ENCODE results near the gene WNT7B.

WNT7B gene

DNA sequence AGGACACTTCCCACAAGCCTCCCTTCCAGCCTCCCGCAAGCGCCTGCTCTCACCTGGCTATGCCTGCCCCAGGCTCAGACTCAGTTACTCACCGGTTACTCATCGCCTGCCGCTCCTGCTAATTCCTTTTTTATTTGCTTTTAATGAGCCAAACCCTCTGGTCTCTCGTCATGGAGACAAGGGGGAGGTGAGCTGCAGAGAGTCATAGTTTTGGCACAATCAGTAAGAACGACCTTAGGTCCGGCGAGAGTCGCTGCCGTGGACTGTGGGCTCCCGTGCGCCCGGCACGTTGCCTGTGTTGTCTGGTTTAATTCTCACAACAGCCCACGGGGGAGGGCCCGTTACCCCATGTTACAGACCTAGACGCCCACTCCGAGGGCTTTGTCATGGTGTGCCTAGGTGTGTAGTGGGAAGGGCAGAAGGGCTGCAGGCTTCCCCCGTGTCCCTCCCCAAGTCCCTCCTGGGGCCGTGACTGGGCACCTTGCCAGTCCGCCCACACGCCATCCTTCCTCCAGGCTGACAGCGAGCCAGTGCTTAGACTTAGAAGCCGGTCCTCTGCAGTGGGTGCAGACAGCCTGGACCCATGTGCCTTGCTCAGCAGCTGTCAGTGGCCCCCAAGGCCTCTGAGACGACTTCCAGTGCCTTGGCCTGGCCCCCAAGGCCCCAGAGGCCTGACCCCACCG lies 42.2 kb downstream of the WNT7B start:
- Histone ChIP-seq H3K4me1 (ENCODE audit: control insufficient read depth in 2 of 2, insufficient read depth in 1 of 2, low read depth in 1 of 2, low read length in 2 of 2) (peaks cover 0 to 13% of the 10 kb centered on the region in 2 donors), H3K4me3 (ENCODE audit: low read length in 2 of 2) (no peak overlapping the region), H3K79me1 (ENCODE audit: low read depth, low read length) (peaks cover 7% of the 10 kb centered on the region), H2BK15ac (ENCODE audit: low read length) (peak overlapping the region; percentile 56), H3K9ac (ENCODE audit: low read depth, low read length, poor library complexity) (peak overlapping the region; percentile 37), H2BK5ac (ENCODE audit: low read length) (peak overlapping the region; percentile 77), H3K27ac (replicated peaks; ENCODE audit: low read length) (no peak overlapping the region), H4K91ac (ENCODE audit: low read depth, low read length, poor library complexity) (no peak overlapping the region), H2AFZ (ENCODE audit: low read length) (no peak overlapping the region), H3K14ac (ENCODE audit: low read length) (peak overlapping the region; percentile 31), H3K23ac (ENCODE audit: low read depth, low read length, poor library complexity) (no peak overlapping the region), H3K36me3 (replicated peaks in 1 of 2; ENCODE audit: control insufficient read depth in 2 of 2, insufficient read depth in 2 of 2, low read length in 2 of 2) (no peaks in the 10 kb centered on the region), H3K18ac (ENCODE audit: low read length) (peak overlapping the region; percentile 95), H4K8ac (ENCODE audit: low read depth, low read length) (no peak overlapping the region), H2BK12ac (ENCODE audit: low read length) (peak overlapping the region; percentile 80), H3K4me2 (ENCODE audit: insufficient read depth, low read length, poor library complexity, severe bottlenecking) (no peak overlapping the region), H3K27me3 (ENCODE audit: control insufficient read depth in 3 of 3, insufficient read depth in 3 of 3, low read depth in 1 of 3, low read length in 3 of 3) (peaks cover 0 to 9% (median 0%) of the 10 kb centered on the region in 3 experiments), H2AK5ac (ENCODE audit: low read depth, low read length) (peak overlapping the region; percentile 97), H3K4ac (ENCODE audit: low read length) (no peak overlapping the region), H2BK120ac (ENCODE audit: low read depth, low read length) (no peak overlapping the region), H3K9me3 (replicated peaks in 1 of 2; ENCODE audit: control insufficient read depth in 2 of 2, insufficient read depth in 1 of 2, low read depth in 1 of 2, low read length in 2 of 2) (no peaks in the 10 kb centered on the region)
- no peak for DNase-seq (ENCODE audit: low spot score)
- no CpG with 5 or more reads among the region's 27 CpGs for WGBS, 2 donors (ENCODE audit: extremely low coverage in 2 of 2, insufficient read length in 2 of 2, insufficient replicate concordance in 1 of 2)

DNA sequence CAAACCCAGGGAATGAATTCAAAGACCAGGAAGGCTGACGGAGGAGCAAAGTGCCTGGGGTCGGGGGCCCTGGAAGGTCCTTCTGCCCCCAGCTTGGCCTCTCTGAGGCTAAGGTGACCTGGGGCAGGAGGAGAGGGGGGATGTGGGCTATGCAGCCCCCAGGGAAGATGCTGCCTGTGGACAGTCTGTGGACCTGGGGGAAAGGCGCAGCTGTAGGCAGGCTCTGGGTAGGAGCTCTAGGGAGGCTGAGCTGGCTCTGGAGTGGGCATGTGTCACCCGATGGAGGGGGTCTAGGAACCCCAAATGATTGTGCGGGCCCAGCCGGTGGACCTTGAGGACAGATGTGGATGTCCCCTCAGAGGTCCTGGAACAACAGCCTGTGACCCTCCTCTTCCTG lies 42.8 kb downstream of the WNT7B start:
- H3K4me1 ChIP-seq (ENCODE audit: control insufficient read depth in 2 of 2, insufficient read depth in 1 of 2, low read depth in 1 of 2, low read length in 2 of 2) = peaks cover 0 to 13% of the 10 kb centered on the region in 2 donors
- H3K9ac ChIP-seq (ENCODE audit: low read depth, low read length, poor library complexity) = no peak overlapping the region
- DNase-seq (ENCODE audit: low spot score) = no peak
- H2BK12ac ChIP-seq (ENCODE audit: low read length) = no peak overlapping the region
- H3K4me3 ChIP-seq (ENCODE audit: low read length in 2 of 2) = no peak overlapping the region
- peak overlapping the region; percentile 59 for H3K14ac ChIP-seq (ENCODE audit: low read length)
- no peaks in the 10 kb centered on the region for H3K9me3 ChIP-seq (replicated peaks in 1 of 2; ENCODE audit: control insufficient read depth in 2 of 2, insufficient read depth in 1 of 2, low read depth in 1 of 2, low read length in 2 of 2)
- peak overlapping the region; percentile 95 for H2AK5ac ChIP-seq (ENCODE audit: low read depth, low read length)
- no CpG with 5 or more reads among the region's 6 CpGs for WGBS, 2 donors (ENCODE audit: extremely low coverage in 2 of 2, insufficient read length in 2 of 2, insufficient replicate concordance in 1 of 2)
- peak overlapping the region; percentile 88 for H2BK15ac ChIP-seq (ENCODE audit: low read length)
- no peak overlapping the region for H2AFZ ChIP-seq (ENCODE audit: low read length)
- peaks cover 7% of the 10 kb centered on the region for H3K79me1 ChIP-seq (ENCODE audit: low read depth, low read length)
- H2BK5ac ChIP-seq (ENCODE audit: low read length) = peak overlapping the region; percentile 77
- H3K4me2 ChIP-seq (ENCODE audit: insufficient read depth, low read length, poor library complexity, severe bottlenecking) = no peak overlapping the region
- no peak overlapping the region for H4K91ac ChIP-seq (ENCODE audit: low read depth, low read length, poor library complexity)
- no peak overlapping the region for H4K8ac ChIP-seq (ENCODE audit: low read depth, low read length)
- H3K36me3 ChIP-seq (replicated peaks in 1 of 2; ENCODE audit: control insufficient read depth in 2 of 2, insufficient read depth in 2 of 2, low read length in 2 of 2) = peaks cover 0 to under 1% of the 10 kb centered on the region in 2 donors
- H3K27me3 ChIP-seq (ENCODE audit: control insufficient read depth in 3 of 3, insufficient read depth in 3 of 3, low read depth in 1 of 3, low read length in 3 of 3) = peaks cover 0 to 9% (median 0%) of the 10 kb centered on the region in 3 experiments
- H3K18ac ChIP-seq (ENCODE audit: low read length) = peak overlapping the region; percentile 72
- no peak overlapping the region for H3K23ac ChIP-seq (ENCODE audit: low read depth, low read length, poor library complexity)
- H3K27ac ChIP-seq (replicated peaks; ENCODE audit: low read length) = no peak overlapping the region
- no peak overlapping the region for H3K4ac ChIP-seq (ENCODE audit: low read length)
- H2BK120ac ChIP-seq (ENCODE audit: low read depth, low read length) = peak overlapping the region; percentile 57

DNA sequence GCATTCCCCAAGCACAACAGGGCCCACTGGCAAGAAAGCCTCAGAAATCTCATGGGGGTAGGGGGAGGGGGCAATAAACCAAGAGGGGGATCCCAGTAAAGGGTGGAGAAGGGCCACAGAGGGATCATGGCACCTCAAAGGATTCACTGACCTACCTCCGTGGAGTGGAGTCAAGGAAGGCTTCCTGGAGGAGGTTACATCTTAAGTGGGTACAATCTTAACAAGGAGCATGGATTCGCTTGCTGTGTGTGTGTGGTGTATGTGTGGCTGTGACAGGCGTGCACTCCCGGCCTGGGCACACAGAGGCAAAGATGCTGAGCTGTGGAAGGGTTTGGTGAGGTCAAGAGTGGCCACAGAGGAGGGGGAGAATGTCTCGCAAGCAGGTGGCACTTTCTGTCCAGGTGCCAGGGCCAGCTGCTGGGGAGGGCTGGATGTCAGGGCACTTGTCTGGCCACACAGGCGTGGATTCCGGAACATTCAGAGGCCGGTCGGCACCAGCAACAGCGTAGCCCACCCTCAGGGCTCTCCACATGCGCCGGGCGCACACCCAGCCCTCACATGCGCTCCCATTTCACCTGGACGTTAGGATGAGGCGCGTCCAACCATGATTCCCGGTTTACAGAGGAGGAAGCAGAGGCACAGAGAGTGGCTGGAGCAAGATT lies 43.3 kb downstream of the WNT7B start:
- peak overlapping the region; percentile 37 for H3K23ac ChIP-seq (ENCODE audit: low read depth, low read length, poor library complexity)
- no peak overlapping the region for H3K4me2 ChIP-seq (ENCODE audit: insufficient read depth, low read length, poor library complexity, severe bottlenecking)
- H2BK120ac ChIP-seq (ENCODE audit: low read depth, low read length) = no peak overlapping the region
- H3K4me3 ChIP-seq (ENCODE audit: low read length in 2 of 2) = no peak overlapping the region
- H3K36me3 ChIP-seq (replicated peaks in 1 of 2; ENCODE audit: control insufficient read depth in 2 of 2, insufficient read depth in 2 of 2, low read length in 2 of 2) = peaks cover 0 to 2% of the 10 kb centered on the region in 2 donors
- H3K27ac ChIP-seq (replicated peaks; ENCODE audit: low read length) = no peak overlapping the region
- H2BK5ac ChIP-seq (ENCODE audit: low read length) = peak overlapping the region; percentile 77
- DNase-seq (ENCODE audit: low spot score) = no peak
- peaks cover 0 to 9% (median 0%) of the 10 kb centered on the region in 3 experiments for H3K27me3 ChIP-seq (ENCODE audit: control insufficient read depth in 3 of 3, insufficient read depth in 3 of 3, low read depth in 1 of 3, low read length in 3 of 3)
- no peak overlapping the region for H2AFZ ChIP-seq (ENCODE audit: low read length)
- no peak overlapping the region for H4K8ac ChIP-seq (ENCODE audit: low read depth, low read length)
- H3K4ac ChIP-seq (ENCODE audit: low read length) = peak overlapping the region; percentile 8
- peak overlapping the region; percentile 72 for H3K18ac ChIP-seq (ENCODE audit: low read length)
- no peak overlapping the region for H4K91ac ChIP-seq (ENCODE audit: low read depth, low read length, poor library complexity)
- peaks cover 0 to 13% of the 10 kb centered on the region in 2 donors for H3K4me1 ChIP-seq (ENCODE audit: control insufficient read depth in 2 of 2, insufficient read depth in 1 of 2, low read depth in 1 of 2, low read length in 2 of 2)
- H2BK12ac ChIP-seq (ENCODE audit: low read length) = no peak overlapping the region
- no CpG with 5 or more reads among the region's 18 CpGs for WGBS, 2 donors (ENCODE audit: extremely low coverage in 2 of 2, insufficient read length in 2 of 2, insufficient replicate concordance in 1 of 2)
- H3K9ac ChIP-seq (ENCODE audit: low read depth, low read length, poor library complexity) = peak overlapping the region; percentile 45
- H3K14ac ChIP-seq (ENCODE audit: low read length) = peak overlapping the region; percentile 59
- H2BK15ac ChIP-seq (ENCODE audit: low read length) = peak overlapping the region; percentile 88
- H3K9me3 ChIP-seq (replicated peaks in 1 of 2; ENCODE audit: control insufficient read depth in 2 of 2, insufficient read depth in 1 of 2, low read depth in 1 of 2, low read length in 2 of 2) = peaks cover 0 to 1% of the 10 kb centered on the region in 2 donors
- peaks cover 7% of the 10 kb centered on the region for H3K79me1 ChIP-seq (ENCODE audit: low read depth, low read length)
- H2AK5ac ChIP-seq (ENCODE audit: low read depth, low read length) = peak overlapping the region; percentile 95

DNA sequence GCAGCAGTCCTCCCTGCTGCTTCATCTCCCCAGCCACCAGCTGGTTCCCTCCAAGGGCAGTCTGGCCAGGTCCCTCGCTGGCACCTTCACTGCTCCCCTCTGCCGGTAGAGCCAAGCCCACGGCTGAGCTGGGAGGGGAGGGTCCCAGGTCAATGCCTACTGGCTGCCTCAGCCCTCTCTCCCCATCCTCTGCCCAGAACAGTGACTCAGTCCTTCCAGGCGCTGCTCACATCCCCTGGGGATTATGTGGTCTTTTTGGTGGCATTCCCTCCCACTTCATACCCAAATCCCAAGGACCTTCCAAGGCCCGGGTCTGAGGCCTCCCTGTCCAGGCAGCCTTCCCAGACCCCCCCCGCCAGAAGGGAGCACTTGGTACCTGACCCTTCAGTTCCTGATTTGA lies 44.9 kb downstream of the WNT7B start:
- Histone ChIP-seq H2BK5ac (ENCODE audit: low read length) (no peak overlapping the region), H3K4me3 (ENCODE audit: low read length in 2 of 2) (no peak overlapping the region), H4K91ac (ENCODE audit: low read depth, low read length, poor library complexity) (no peak overlapping the region), H4K8ac (ENCODE audit: low read depth, low read length) (no peak overlapping the region), H3K4me2 (ENCODE audit: insufficient read depth, low read length, poor library complexity, severe bottlenecking) (no peak overlapping the region), H3K79me1 (ENCODE audit: low read depth, low read length) (peaks cover 7% of the 10 kb centered on the region), H2BK15ac (ENCODE audit: low read length) (no peak overlapping the region), H2BK12ac (ENCODE audit: low read length) (peak overlapping the region; percentile 63), H3K18ac (ENCODE audit: low read length) (peak overlapping the region; percentile 50), H3K27ac (replicated peaks; ENCODE audit: low read length) (no peak overlapping the region), H3K14ac (ENCODE audit: low read length) (peak overlapping the region; percentile 13), H3K9me3 (replicated peaks in 1 of 2; ENCODE audit: control insufficient read depth in 2 of 2, insufficient read depth in 1 of 2, low read depth in 1 of 2, low read length in 2 of 2) (peaks cover 0 to 1% of the 10 kb centered on the region in 2 donors), H3K23ac (ENCODE audit: low read depth, low read length, poor library complexity) (peak overlapping the region; percentile 1), H2AK5ac (ENCODE audit: low read depth, low read length) (peak overlapping the region; percentile 95), H3K9ac (ENCODE audit: low read depth, low read length, poor library complexity) (no peak overlapping the region), H2BK120ac (ENCODE audit: low read depth, low read length) (no peak overlapping the region), H3K27me3 (ENCODE audit: control insufficient read depth in 3 of 3, insufficient read depth in 3 of 3, low read depth in 1 of 3, low read length in 3 of 3) (peaks cover 0 to 9% (median 0%) of the 10 kb centered on the region in 3 experiments), H3K4me1 (ENCODE audit: control insufficient read depth in 2 of 2, insufficient read depth in 1 of 2, low read depth in 1 of 2, low read length in 2 of 2) (peaks cover 0 to 15% of the 10 kb centered on the region in 2 donors), H3K4ac (ENCODE audit: low read length) (no peak overlapping the region), H2AFZ (ENCODE audit: low read length) (no peak overlapping the region), H3K36me3 (replicated peaks in 1 of 2; ENCODE audit: control insufficient read depth in 2 of 2, insufficient read depth in 2 of 2, low read length in 2 of 2) (peaks cover 0 to 2% of the 10 kb centered on the region in 2 donors)
- DNase-seq (ENCODE audit: low spot score) = no peak
- WGBS, 2 donors (ENCODE audit: extremely low coverage in 2 of 2, insufficient read length in 2 of 2, insufficient replicate concordance in 1 of 2) = no CpG with 5 or more reads among the region's 6 CpGs

Data from neuronal stem cell (in vitro differentiated cells).